Subcutaneous adipose tissue (tissue), 4 donors: ENCODE results near the gene PTPRN2. TPM values are rescaled to one million over a fixed set of nuclear protein-coding genes. Genes with fewer than 3 reads are reported as not detected.

Experiments
- total RNA-seq, 4 donors: library from RNA; depleted of rRNA; stranded (reverse); fragments of >200 nt; gene quantifications; one replicate each; pipeline ENCODE4 v1.1.0, GENCODE V29; 2016
- TF ChIP-seq, protein P1 (sequence below): fragments of 450-650 bp; IDR thresholded peaks from one replicate; pipeline ENCODE4 v1.5.1; 2016; ENCODE audit warnings: low read depth, mild to moderate bottlenecking, control low read depth, antibody characterized with exemption, moderate library complexity

The PTPRN2 gene
- total RNA-seq, 4 donors from 2014 or later: 2.0 to 4.6 (median 3.7) TPM

DNA sequence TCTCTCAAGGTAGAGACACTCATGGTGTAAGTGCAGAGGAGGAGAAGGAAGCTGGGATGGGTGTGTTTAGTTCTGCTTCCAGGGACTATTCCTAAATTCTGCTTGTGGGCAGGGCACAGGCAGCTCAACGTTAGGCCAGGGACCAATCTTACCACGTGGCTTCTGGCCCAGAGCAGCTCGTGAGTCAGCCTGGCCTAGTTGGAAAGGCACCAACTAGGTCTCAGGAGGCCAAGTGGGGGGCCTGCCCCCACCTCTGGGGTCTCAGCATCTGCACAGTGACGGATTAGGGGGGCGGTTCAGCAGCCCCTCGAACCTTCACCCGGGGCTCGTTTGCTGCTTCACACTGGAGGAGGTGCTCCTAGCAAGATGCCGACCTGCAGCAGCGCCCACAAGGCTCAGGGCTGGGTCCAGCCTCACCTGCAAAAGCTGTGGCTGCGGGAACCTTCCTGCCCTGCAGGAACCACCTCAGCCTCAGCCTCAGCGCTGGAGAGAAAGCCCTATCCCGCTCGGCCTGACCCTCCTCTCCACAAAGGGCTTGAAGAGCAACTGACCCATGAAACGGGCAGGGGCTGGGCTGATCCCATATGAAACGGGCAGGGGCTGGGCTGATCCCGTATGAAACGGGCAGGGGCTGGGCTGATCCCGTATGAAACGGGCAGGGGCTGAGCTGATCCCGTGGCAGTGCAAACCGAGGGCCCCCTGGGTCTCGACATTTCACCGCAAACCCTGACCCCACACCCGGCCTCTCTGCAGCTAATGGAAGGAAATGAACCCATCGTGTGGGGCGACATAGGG, 803.4 kb downstream of the PTPRN2 start:
- TF ChIP-seq, protein P1, sequence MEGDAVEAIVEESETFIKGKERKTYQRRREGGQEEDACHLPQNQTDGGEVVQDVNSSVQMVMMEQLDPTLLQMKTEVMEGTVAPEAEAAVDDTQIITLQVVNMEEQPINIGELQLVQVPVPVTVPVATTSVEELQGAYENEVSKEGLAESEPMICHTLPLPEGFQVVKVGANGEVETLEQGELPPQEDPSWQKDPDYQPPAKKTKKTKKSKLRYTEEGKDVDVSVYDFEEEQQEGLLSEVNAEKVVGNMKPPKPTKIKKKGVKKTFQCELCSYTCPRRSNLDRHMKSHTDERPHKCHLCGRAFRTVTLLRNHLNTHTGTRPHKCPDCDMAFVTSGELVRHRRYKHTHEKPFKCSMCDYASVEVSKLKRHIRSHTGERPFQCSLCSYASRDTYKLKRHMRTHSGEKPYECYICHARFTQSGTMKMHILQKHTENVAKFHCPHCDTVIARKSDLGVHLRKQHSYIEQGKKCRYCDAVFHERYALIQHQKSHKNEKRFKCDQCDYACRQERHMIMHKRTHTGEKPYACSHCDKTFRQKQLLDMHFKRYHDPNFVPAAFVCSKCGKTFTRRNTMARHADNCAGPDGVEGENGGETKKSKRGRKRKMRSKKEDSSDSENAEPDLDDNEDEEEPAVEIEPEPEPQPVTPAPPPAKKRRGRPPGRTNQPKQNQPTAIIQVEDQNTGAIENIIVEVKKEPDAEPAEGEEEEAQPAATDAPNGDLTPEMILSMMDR: no peak

DNA sequence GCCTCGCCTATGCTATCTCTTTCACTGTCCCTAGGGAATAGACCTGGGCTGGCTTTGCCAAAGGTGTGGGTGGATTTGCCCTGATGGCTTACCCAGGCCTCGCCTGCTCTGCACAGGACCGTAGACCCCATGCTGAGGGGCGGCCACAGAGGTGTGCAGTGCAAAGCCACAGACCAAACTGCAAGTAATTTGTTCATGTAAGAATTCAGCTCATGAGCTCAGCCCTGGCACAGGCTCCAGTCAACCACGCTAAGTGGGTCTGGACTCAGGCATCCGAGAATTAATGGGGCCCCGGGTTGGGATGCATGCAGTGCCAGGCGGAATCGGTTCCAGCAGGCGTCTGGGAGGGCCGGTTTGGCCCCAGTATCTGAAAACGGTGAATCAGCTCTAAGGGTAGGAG, 805.6 kb downstream of the PTPRN2 start:
- TF ChIP-seq, protein P1: no peak

DNA sequence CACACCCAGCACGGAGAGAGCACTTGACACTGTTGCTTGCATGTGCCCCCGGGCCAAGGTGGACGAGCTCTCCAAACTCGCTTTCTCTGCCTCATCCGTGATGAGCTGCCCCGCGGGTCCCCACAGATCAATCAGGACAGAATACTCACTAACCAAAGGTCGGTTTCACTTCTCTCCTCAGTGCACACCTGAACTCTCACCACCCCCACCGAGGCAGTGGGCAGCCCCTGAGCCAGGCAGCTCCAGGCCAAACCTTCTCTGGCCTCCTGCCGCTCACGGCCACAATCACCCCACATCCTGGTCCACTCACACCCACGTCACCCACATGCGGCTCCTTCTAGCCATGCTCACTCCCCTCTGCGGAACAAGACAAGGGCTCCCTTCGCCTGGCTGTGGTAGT, 806.9 kb downstream of the PTPRN2 start:
- TF ChIP-seq, protein P1: no peak

DNA sequence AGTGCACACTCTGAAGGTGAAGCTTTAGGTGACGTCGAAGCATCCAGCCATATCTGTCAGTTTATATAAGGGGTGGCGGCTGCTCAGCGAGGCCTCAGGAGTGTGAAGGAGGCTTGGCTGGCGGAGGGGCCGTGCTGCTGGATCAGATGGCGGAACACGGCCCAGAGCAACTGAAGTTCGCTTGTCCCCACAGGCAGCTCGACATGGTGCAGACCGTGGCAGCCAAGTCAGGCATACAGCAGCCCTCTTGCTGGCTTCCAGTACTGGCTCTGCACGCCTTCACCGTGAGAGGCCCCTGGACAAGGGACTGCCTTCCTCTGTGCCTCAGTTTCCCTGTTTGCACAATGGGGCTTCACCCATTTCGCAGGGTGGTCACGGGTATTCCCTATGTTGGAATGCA, 807.3 kb downstream of the PTPRN2 start:
- TF ChIP-seq, protein P1: no peak

DNA sequence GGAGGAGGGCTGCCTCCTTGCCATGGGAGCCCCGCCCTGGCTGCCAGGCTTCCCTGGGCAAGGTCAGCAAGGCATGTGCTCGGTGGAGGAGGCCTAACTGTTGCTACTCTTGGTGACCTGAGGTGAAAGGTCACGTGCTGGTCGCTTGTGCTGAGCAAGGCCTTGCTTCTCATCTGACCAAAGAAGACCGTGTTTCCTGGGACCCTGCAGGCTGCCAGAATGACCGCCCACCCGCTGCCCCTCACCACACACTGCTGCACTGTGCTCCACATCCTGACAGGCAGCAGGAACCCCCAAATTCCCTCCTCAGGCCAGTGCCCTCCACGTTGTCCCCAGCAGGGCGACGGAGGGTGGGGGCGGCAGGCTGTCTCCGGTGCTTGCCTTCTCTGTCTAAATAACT, 808.4 kb downstream of the PTPRN2 start:
- TF ChIP-seq, protein P1: no peak

DNA sequence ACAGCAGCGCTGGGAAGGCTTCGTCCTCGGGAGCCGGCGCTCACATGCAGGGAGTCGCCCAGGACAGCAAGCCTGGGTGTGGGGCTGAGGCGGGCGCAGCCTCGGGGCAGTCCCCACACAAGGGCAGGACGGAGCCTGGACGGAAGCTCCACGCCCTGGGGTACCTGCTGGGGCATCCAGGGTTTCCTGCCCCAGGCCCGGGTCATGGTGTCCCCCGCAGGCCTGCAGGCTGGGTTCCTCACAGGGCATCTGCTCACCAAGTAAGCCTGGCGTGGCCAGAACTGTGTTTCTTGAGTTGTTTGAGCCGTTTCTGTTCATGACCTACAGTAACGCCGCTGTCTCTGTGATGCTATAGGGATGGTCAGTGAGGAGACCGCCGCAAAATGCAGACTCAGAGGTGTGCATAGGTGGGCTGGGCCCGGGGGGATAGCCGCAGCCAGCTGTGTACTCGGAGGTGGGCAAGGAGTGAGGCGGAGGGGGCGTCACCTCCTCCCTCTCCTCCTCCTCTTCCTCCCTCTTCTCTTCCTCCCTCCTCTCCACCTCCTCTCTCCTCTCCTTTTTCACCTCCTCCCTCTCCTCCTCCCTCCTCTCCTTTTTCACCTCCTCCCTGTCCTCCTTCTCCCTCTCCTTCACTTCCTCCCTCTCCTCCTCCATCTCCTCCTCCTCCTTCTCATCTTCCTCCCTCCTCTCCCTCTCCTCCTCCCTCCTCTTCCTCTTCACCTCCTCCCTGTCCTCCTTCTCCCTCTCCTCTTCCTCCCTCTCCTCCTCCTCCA, 811.9 kb downstream of the PTPRN2 start:
- TF ChIP-seq, protein P1: no peak

DNA sequence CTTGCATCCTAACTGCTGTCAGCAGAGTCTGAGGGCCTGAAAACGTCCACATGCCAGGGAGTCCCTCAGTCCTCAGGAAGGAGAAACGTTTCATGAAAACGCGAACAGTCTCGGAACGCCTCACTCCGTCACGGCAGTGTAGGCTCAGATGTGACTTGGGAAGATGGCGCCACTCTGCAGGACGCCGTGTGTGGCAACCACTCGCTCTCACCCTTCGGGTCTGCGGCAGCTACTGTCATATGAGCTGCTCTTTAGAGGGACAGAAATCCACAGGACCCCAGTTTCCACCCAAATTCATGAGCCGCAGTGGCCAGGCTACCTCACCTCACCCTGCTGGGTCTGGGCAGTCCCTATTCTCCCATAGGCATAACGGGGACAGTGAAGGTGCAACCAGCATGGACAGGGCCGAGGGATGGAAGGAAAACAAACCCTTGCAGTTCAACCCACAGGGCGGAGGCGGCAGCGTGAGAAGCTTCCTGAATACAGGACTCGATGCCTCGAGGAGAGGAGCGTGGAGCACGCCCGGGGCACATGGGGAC, 812.5 kb downstream of the PTPRN2 start:
- TF ChIP-seq, protein P1: no peak
